Testis (tissue), 2 donors: ENCODE data around the gene CDC42EP4.

Experiments
- POLR2A ChIP-seq: fragments of 450-650 bp; IDR thresholded peaks from one replicate; pipeline ENCODE4 v1.6.1; 2017; ENCODE audit warnings: antibody characterized with exemption, mild to moderate bottlenecking, moderate library complexity
- TF ChIP-seq, protein P1 (sequence below), 3 experiments: fragments of 450-650 bp in 2 of 3; fragments of 200-600 bp in 1 of 3; sonication (generic) in 1 of 3; IDR thresholded peaks; one replicate each; pipeline ENCODE4 v1.5.1; 2016 to 2019; ENCODE audit warnings: antibody characterized with exemption in 3 of 3, mild to moderate bottlenecking in 2 of 3, moderate library complexity in 1 of 3

- TF ChIP-seq, protein P1, sequence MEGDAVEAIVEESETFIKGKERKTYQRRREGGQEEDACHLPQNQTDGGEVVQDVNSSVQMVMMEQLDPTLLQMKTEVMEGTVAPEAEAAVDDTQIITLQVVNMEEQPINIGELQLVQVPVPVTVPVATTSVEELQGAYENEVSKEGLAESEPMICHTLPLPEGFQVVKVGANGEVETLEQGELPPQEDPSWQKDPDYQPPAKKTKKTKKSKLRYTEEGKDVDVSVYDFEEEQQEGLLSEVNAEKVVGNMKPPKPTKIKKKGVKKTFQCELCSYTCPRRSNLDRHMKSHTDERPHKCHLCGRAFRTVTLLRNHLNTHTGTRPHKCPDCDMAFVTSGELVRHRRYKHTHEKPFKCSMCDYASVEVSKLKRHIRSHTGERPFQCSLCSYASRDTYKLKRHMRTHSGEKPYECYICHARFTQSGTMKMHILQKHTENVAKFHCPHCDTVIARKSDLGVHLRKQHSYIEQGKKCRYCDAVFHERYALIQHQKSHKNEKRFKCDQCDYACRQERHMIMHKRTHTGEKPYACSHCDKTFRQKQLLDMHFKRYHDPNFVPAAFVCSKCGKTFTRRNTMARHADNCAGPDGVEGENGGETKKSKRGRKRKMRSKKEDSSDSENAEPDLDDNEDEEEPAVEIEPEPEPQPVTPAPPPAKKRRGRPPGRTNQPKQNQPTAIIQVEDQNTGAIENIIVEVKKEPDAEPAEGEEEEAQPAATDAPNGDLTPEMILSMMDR (IDR thresholded peaks at IDR 0.05): no peak
- TF ChIP-seq POLR2A: no peak
Observed at GRCh38 chr17:73304438-73304837, 7.4 kb downstream of the CDC42EP4 start.
